MCF 10A (cell line): ENCODE data around the gene TRIM17. TPM values are rescaled to one million over a fixed set of nuclear protein-coding genes. Genes with fewer than 3 reads are reported as not detected.

Experiments used
- BruUV-seq: library from RNA; stranded (reverse); fragments of 400-500 nt; replicated peaks from 2 replicates; lab custom pipeline; 2021; lab: Mats Ljungman, UMichigan
- CTCF ChIA-PET: fragments of 300-600 bp; sonication (Branson Sonifier 250); formaldehyde crosslinking; extraction: SDS; loops from one replicate; lab custom pipeline; 2021; ENCODE audit warnings: antibody characterized with exemption, inconsistent platforms; lab: Yijun Ruan, JAX
- POLR2A ChIA-PET: fragments of 300-600, 350-650 bp; sonication (Branson Sonifier 250); formaldehyde crosslinking; extraction: SDS; loops from one replicate; lab custom pipeline; 2020; ENCODE audit warnings: antibody characterized with exemption, inconsistent platforms; lab: Yijun Ruan, JAX
- DNase-seq: peaks from one replicate; pipeline ENCODE4 v3.0.0-alpha.2; 2018; ENCODE audit not compliant: unreplicated experiment
- H3K27ac Mint-ChIP-seq: one replicate; pipeline ENCODE4 v1.8.0; 2022; ENCODE audit warnings: mild to moderate bottlenecking, low read depth, mixed read lengths; ENCODE audit not compliant: unreplicated experiment
- H3K27me3 Mint-ChIP-seq: one replicate; pipeline ENCODE4 v1.8.0; 2022; ENCODE audit warnings: mixed read lengths; ENCODE audit not compliant: insufficient read depth, unreplicated experiment
- H3K36me3 Mint-ChIP-seq: one replicate; pipeline ENCODE4 v1.8.0; 2022; ENCODE audit warnings: mild to moderate bottlenecking, moderate library complexity, mixed read lengths; ENCODE audit not compliant: insufficient read depth, unreplicated experiment
- H3K4me1 Mint-ChIP-seq: one replicate; pipeline ENCODE4 v1.8.0; 2022; ENCODE audit warnings: mixed read lengths; ENCODE audit not compliant: insufficient read depth, unreplicated experiment
- H3K4me3 Mint-ChIP-seq: one replicate; pipeline ENCODE4 v1.8.0; 2022; ENCODE audit warnings: mild to moderate bottlenecking, moderate library complexity, mixed read lengths; ENCODE audit not compliant: unreplicated experiment
- H3K9me3 Mint-ChIP-seq: one replicate; pipeline ENCODE4 v1.8.0; 2022; ENCODE audit warnings: mixed read lengths; ENCODE audit not compliant: unreplicated experiment
- intact Hi-C: fragments of 100-400 bp; cut with micrococcal nuclease; formaldehyde crosslinking; loops from 2 replicates; pipeline ENCODE4 v1.14.1; 2022
- total RNA-seq: library from RNA; stranded (reverse); gene quantifications from 2 replicates; pipeline ENCODE4 v1.2.3, GENCODE V29; 2022
- TF ChIP-seq, protein P1 (sequence below): fragments of 200-600 bp; IDR thresholded peaks from one replicate; pipeline ENCODE4 v1.8.0; 2022; ENCODE audit warnings: antibody characterized with exemption, mild to moderate bottlenecking; ENCODE audit not compliant: unreplicated experiment

The TRIM17 gene
- total RNA-seq, 1 experiment from 2014 or later: not detected

DNA sequence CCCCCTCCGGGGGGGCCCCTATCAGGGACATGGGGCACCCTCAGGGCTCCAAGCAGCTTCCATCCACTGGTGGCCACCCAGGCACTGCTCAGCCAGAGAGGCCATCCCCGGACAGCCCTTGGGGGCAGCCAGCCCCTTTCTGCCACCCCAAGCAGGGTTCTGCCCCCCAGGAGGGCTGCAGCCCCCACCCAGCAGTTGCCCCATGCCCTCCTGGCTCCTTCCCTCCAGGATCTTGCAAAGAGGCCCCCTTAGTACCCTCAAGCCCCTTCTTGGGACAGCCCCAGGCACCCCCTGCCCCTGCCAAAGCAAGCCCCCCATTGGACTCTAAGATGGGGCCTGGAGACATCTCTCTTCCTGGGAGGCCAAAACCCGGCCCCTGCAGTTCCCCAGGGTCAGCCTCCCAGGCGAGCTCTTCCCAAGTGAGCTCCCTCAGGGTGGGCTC is 44.9 kb downstream of the TRIM17 start:
- no peak overlapping the region for H3K4me3 Mint-ChIP-seq

DNA sequence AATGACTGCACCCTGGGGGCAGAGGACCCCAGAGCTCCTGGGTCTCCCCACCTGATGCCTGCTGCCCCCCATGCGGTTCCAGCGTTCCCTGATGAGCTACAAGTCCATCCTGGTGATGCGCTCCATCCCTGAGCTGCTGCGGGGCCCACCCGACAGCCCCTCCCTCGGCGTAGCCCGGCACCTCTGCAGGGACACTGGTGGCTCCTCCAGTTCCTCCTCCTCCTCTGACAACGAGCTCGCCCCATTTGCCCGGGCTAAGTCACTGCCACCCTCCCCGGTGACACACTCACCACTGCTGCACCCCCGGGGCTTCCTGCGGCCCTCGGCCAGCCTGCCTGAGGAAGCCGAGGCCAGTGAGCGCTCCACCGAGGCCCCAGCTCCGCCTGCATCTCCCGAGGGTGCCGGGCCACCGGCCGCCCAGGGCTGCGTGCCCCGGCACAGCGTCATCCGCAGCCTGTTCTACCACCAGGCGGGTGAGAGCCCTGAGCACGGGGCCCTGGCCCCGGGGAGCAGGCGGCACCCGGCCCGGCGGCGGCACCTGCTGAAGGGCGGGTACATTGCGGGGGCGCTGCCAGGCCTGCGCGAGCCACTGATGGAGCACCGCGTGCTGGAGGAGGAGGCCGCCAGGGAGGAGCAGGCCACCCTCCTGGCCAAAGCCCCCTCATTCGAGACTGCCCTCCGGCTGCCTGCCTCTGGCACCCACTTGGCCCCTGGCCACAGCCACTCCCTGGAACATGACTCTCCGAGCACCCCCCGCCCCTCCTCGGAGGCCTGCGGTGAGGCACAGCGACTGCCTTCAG is 45.5 kb downstream of the TRIM17 start:
- TF ChIP-seq, protein P1, sequence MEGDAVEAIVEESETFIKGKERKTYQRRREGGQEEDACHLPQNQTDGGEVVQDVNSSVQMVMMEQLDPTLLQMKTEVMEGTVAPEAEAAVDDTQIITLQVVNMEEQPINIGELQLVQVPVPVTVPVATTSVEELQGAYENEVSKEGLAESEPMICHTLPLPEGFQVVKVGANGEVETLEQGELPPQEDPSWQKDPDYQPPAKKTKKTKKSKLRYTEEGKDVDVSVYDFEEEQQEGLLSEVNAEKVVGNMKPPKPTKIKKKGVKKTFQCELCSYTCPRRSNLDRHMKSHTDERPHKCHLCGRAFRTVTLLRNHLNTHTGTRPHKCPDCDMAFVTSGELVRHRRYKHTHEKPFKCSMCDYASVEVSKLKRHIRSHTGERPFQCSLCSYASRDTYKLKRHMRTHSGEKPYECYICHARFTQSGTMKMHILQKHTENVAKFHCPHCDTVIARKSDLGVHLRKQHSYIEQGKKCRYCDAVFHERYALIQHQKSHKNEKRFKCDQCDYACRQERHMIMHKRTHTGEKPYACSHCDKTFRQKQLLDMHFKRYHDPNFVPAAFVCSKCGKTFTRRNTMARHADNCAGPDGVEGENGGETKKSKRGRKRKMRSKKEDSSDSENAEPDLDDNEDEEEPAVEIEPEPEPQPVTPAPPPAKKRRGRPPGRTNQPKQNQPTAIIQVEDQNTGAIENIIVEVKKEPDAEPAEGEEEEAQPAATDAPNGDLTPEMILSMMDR: no peak
- no peak for DNase-seq
- BruUV-seq: no TSS peak
- no peaks in the 10 kb centered on the region for H3K36me3 Mint-ChIP-seq
- no peaks in the 10 kb centered on the region for H3K27me3 Mint-ChIP-seq
- no peak overlapping the region for H3K4me3 Mint-ChIP-seq
- no peaks in the 10 kb centered on the region for H3K9me3 Mint-ChIP-seq
- ChIA-PET POLR2A (no interaction called here), CTCF (interaction anchor here (0.6 to 1.0 kb wide), 2 partner anchors 17 to 22 kb away, joined by 3 to 5 read pairs; no protein-coding TSS in a partner anchor)
- H3K4me1 Mint-ChIP-seq: peaks cover 10% of the 10 kb centered on the region
- intact Hi-C loops: no loop called here
- H3K27ac Mint-ChIP-seq: no peak overlapping the region

More for the DNA sequence above, 44.9 kb downstream of the TRIM17 start:
- DNase-seq: no peak
- no peaks in the 10 kb centered on the region for H3K9me3 Mint-ChIP-seq
- no peaks in the 10 kb centered on the region for H3K27me3 Mint-ChIP-seq
- no peak overlapping the region for H3K27ac Mint-ChIP-seq
- peaks cover 10% of the 10 kb centered on the region for H3K4me1 Mint-ChIP-seq
- TF ChIP-seq, protein P1: no peak
- intact Hi-C loops: no loop called here
- POLR2A ChIA-PET: no interaction called here
- no peaks in the 10 kb centered on the region for H3K36me3 Mint-ChIP-seq
- CTCF ChIA-PET: interaction anchor here (0.7 kb wide), 1 partner anchor 1988 kb away, joined by 3 read pairs; no protein-coding TSS in a partner anchor
- BruUV-seq: no TSS peak

DNA sequence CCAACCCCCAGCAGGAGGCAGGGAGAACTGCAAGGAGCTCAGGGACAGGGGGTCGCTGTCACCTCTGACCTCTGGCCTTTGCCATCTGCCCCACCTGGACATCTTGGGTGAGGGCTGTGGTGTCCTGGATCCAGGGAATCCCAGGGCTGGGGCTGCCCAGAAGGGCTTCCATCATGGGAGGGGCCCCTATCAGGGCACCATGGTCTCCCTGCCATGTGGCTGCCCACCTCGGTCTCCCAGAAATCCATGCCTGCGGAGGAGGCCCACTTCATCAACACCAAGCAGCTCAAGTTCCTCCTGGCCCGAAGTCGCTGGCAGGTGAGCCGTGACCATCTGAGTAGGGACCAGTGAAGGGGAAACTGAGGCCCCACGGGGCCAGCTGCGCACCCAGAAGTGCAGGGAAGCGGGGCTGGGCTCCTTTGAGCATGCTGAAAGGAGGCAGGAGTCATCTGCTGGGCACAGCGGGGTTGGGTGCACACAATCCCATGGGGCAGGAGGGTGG is 46.2 kb downstream of the TRIM17 start:
- BruUV-seq: no TSS peak
- no peaks in the 10 kb centered on the region for H3K27me3 Mint-ChIP-seq
- H3K27ac Mint-ChIP-seq: no peak overlapping the region
- H3K4me1 Mint-ChIP-seq: peaks cover 8% of the 10 kb centered on the region
- no peaks in the 10 kb centered on the region for H3K9me3 Mint-ChIP-seq
- TF ChIP-seq, protein P1: no peak
- ChIA-PET CTCF (interaction anchor here (0.7 to 1.0 kb wide), 2 partner anchors 23 to 521 kb away, joined by 3 to 5 read pairs; no protein-coding TSS in a partner anchor), POLR2A (no interaction called here)
- no peaks in the 10 kb centered on the region for H3K36me3 Mint-ChIP-seq
- DNase-seq: no peak
- intact Hi-C loops: no loop called here
- no peak overlapping the region for H3K4me3 Mint-ChIP-seq
